Activated T-helper 2 cell treated with anti-CD3 and anti-CD28 coated beads, Interferon-gamma antibody, Interleukin-2, Interleukin-4, amounts not matched to agents 10 μg/mL and 5 μg/mL and 100 μg/mL, durations not matched to agents 14 hours and 24 hours and 36 hours (primary cell): ENCODE results near the gene ZNF764. TPM values are rescaled to one million over a fixed set of nuclear protein-coding genes. Genes with fewer than 3 reads are reported as not detected.
A peak's percentile ranks its signal among the peaks of the same experiment; 100 is the strongest.
"Not testable (repeated sequence)": the region's sequence is repeated elsewhere in the genome, so short reads cannot be mapped to it uniquely, and the experiment has no call there.

Experiments used
- DNase-seq: peaks from one replicate; pipeline ENCODE4 v3.0.0; 2021; ENCODE audit warnings: low spot score
- H3K27ac Mint-ChIP-seq: one replicate; pipeline ENCODE4 v1.8.0; 2021; ENCODE audit warnings: mixed read lengths
- H3K27me3 Mint-ChIP-seq: one replicate; pipeline ENCODE4 v1.8.0; 2021; ENCODE audit warnings: low read depth, mixed read lengths
- H3K36me3 Mint-ChIP-seq: one replicate; pipeline ENCODE4 v1.8.0; 2021; ENCODE audit warnings: low read depth, mixed read lengths
- H3K4me1 Mint-ChIP-seq: one replicate; pipeline ENCODE4 v1.8.0; 2021; ENCODE audit warnings: low read depth, mixed read lengths
- H3K4me3 Mint-ChIP-seq: one replicate; pipeline ENCODE4 v1.8.0; 2021; ENCODE audit warnings: low read depth, mild to moderate bottlenecking, moderate library complexity, mixed read lengths
- H3K9me3 Mint-ChIP-seq: one replicate; pipeline ENCODE4 v1.8.0; 2021; ENCODE audit warnings: mixed read lengths
- intact Hi-C: fragments of 100-400 bp; cut with micrococcal nuclease; formaldehyde crosslinking; loops from one replicate; pipeline ENCODE4 v1.15.1; 2023
- total RNA-seq: library from RNA; stranded (reverse); gene quantifications from 2 replicates; pipeline ENCODE4 v1.2.3, GENCODE V29; 2022

The ZNF764 gene
- total RNA-seq, 1 donor from 2014 or later = 14.6 TPM

DNA sequence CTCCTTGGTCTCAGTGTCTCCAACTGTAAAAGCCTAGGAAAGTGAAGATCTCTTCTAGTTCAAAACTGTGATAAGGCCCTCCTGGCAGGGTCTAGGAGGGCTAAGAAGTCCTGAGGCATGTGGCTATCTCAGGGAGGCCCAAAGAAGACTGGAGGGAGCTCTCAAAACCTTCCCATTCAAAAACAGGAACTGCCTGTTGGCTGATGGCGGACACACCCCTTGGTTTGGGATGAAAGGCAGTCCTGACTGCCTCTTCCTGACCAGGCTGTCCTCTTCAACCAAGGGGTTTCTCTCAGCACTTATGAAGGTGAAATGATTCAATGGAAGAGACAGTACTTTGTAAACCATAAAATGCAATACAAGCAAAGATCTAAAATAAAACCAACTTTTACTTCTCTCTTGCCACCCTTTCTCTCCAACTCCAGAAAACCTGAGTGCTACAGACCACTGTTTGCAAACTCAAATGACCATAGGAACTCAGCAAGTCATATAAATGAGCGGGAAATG, 4.7 kb downstream of the ZNF764 start:
- intact Hi-C loops = no loop called here
- Mint-ChIP-seq H3K4me3 (peak overlapping the region; percentile 8), H3K4me1 (peaks cover 45% of the 10 kb centered on the region), H3K27ac (peak overlapping the region; percentile 95), H3K27me3 (no peaks in the 10 kb centered on the region), H3K9me3 (no peaks in the 10 kb centered on the region), H3K36me3 (peaks cover 36% of the 10 kb centered on the region)
- no peak for DNase-seq

DNA sequence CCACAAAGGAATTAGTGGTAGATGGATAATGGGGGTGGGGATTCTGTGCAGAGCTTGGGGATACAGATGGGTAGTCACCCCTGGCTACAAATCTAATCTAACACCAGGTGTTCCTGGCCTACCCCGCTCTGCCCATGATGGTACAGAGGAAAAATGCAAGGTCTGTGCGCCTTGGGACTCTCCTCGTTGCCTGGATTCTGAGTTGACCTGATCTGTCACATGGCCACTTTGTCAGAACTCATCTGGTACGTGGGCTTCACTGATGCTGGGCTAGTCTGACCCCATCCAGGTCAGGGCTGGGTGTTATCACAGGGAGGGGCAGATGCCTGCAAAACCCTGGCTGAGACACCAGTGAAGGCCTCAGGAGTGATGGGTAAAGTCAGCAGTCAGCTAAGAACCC, 5.2 kb downstream of the ZNF764 start:
- H3K27me3 Mint-ChIP-seq = no peaks in the 10 kb centered on the region
- peaks cover 47% of the 10 kb centered on the region for H3K4me1 Mint-ChIP-seq
- H3K9me3 Mint-ChIP-seq = no peaks in the 10 kb centered on the region
- peak overlapping the region; percentile 17 for H3K4me3 Mint-ChIP-seq
- peaks cover 36% of the 10 kb centered on the region for H3K36me3 Mint-ChIP-seq
- intact Hi-C loops = no loop called here
- no peak for DNase-seq
- H3K27ac Mint-ChIP-seq = peak overlapping the region; percentile 95

DNA sequence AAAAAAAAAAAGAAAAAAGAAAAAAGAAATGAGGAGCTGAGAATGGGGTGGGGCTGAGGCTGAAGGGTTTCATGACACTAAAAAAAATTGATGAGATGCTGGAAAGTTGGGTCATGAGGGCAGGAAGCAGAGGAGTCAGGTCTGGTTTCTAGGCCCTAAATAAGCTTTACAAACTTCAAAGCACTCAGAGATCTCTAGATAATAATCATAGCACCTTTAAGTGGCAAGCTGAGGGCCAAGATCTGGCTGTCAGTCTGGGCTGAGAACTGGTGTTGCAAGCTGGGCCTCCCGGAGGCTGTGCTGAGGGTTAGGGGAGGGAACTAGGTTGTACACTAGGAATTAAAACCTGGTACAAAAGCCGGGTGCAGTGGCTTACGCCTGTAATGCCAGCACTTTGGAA, 6.4 kb downstream of the ZNF764 start:
- Mint-ChIP-seq H3K4me3 (peak overlapping the region; percentile 58), H3K36me3 (peaks cover 36% of the 10 kb centered on the region), H3K27me3 (no peaks in the 10 kb centered on the region), H3K4me1 (peaks cover 48% of the 10 kb centered on the region), H3K9me3 (no peaks in the 10 kb centered on the region), H3K27ac (peak overlapping the region; percentile 95)
- peak; percentile 77 for DNase-seq
- intact Hi-C loops = loop anchor here (1.0 kb wide), 1 partner anchor 17 kb away; no protein-coding TSS in a partner anchor

DNA sequence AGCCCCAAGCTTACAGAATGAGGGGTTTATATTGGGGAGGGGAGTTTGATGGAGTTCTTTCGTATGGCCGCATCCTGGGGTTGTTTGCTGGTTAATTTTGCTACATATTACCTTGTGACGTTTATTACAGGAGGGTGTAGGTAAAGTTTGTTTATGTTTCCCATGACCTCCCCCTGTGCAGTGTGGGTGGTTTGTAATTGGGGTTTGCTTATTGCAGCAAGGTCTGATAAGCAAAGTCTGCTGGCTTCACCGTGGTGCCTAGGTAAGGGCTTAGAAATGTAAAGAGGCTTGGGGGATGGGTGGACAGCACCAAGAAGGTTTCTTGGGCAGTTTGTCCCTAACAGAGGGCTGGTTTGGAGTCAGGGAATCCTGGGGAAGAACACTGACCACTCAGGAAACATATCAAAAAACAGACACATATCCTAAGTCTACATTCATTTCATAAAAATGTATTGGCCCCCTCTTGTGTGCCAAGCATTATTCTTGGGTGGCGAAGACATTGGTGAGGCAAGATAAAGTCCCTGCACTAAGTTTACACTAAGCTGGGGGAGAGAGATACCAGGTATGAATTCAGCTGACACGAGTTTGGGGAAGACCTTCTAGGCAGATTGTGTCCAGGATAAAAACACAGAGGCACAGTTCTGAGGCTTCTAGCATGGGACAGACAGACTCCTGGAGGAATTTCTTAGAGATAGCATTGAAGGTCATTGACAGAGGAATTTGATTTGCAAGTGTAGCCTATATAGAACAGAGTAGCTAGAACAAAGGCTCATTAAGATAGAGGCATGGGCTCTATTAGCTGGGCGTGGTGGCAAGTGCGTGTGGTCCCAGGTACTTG, 9.5 kb downstream of the ZNF764 start:
- no peaks in the 10 kb centered on the region for H3K27me3 Mint-ChIP-seq
- no peak overlapping the region for H3K4me3 Mint-ChIP-seq
- DNase-seq = no peak
- peaks cover 17% of the 10 kb centered on the region for H3K36me3 Mint-ChIP-seq
- intact Hi-C loops = no loop called here
- H3K4me1 Mint-ChIP-seq = peaks cover 38% of the 10 kb centered on the region
- no peaks in the 10 kb centered on the region for H3K9me3 Mint-ChIP-seq
- peak overlapping the region; percentile 31 for H3K27ac Mint-ChIP-seq

DNA sequence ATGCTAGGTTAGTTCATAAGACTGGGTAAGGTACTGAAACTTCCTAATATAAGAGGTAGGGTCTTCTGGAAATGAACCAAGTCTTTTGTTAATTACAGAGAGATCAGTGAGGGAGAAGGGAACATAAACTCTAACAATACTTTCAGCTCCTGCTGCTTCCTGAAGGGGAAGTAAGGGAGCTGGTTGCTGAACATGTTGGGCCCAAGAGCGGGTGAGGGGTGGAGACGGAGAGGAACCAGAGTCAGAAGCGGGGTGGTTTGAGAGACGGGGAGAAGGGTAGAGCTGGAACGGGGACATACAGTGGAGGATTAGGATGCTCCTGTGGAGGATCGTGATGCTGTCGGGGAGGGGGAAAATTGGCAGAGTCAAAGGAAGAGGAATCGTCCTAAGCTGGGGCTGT, 12.1 kb downstream of the ZNF764 start:
- intact Hi-C loops = no loop called here
- H3K27me3 Mint-ChIP-seq = no peaks in the 10 kb centered on the region
- H3K4me3 Mint-ChIP-seq = no peak overlapping the region
- H3K27ac Mint-ChIP-seq = no peak overlapping the region
- no peak for DNase-seq
- no peaks in the 10 kb centered on the region for H3K36me3 Mint-ChIP-seq
- no peaks in the 10 kb centered on the region for H3K9me3 Mint-ChIP-seq
- H3K4me1 Mint-ChIP-seq = peaks cover 14% of the 10 kb centered on the region

DNA sequence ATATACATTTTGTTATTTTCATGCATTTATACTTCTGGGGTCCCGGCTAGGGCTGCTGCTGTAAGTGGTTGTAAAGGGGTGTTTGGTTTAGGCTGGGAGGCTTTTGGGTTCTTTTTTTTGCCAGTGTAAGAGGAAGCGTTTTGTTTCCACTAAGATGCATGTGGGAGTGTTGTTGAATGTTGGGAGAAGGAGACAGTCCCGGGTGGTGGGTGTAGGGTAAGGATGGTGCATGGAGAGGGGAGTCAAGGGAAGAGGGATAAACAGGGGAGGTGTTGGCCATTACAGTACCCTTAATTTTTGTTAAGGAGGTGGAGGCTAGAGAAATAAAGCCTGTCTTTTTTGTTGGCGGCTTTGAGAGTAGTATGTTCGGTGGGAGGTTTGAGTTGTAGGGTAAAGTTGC, 15.1 kb downstream of the ZNF764 start:
- peaks cover 2% of the 10 kb centered on the region for H3K36me3 Mint-ChIP-seq
- no peak for DNase-seq
- H3K27me3 Mint-ChIP-seq = no peaks in the 10 kb centered on the region
- H3K9me3 Mint-ChIP-seq = no peaks in the 10 kb centered on the region
- H3K27ac Mint-ChIP-seq = no peak overlapping the region
- peaks cover 3% of the 10 kb centered on the region for H3K4me1 Mint-ChIP-seq
- no peak overlapping the region for H3K4me3 Mint-ChIP-seq
- intact Hi-C loops = no loop called here

DNA sequence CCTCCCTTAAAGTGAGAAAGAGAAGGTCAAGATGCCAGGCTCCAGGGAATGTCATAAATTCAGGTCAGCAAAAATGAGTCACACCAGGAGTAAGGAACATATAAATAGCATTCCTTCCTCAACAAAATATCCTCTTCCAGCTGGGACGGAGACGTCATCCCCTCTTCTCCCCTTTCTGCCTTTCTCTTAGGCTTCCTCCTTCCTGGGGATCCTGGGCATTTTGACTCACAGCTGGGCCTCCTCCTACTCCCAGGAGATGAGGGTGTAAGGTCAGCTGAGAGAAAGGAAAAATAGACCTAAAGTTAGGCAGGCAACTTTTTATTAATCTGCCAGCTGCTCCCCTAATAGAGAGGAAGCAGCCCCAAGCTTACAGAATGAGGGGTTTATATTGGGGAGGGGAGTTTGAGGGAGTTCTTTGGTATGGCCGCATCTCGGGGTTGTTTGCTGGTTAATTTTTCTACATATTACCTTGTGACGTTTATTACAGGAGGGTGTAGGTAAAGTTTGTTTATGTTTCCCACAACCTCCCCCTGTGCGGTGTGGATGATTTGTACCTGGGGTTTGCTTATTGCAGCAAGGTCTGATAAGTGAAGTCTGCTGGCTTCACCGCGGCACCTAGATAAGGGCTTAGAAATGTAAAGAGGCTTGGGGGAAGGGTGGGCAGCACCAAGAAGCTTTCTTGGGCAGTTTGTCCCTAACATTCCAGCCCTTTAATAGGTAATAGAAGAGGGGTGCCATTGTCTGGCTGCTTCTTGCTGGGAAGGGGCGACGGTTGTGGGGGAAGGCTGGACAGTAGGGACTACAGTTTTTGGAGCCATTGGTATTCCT, 16.5 kb downstream of the ZNF764 start:
- no peak for DNase-seq
- Mint-ChIP-seq H3K9me3 (no peaks in the 10 kb centered on the region), H3K36me3 (peaks cover 14% of the 10 kb centered on the region), H3K27me3 (no peaks in the 10 kb centered on the region), H3K27ac (no peak overlapping the region), H3K4me3 (no peak overlapping the region), H3K4me1 (peaks cover 8% of the 10 kb centered on the region)
- intact Hi-C loops = no loop called here

DNA sequence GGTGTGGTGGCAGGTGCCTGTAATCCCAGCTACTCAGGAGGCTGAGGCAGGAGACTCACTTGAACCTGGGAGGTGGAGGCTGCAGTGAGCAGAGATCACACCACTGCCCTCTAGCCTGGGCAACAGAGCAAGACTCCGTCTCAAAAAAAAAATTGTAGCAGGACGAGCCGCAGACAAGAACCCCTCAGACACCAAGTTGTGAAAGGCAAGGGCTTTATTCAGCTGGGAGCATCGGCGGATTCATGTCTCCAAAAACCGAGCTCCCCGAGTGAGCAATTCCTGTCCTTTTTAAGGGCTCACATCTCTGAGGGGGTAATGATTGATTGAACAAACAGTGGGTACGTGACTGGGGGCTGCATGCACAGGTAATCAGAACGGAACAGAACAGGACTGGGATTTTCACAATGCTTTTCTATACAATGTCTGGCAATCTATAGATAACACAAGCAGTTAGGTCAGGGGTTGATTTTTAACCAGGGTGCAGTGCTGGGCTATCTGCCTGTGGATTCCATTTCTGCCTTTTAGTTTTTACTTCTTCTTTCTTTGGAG, 17.2 kb downstream of the ZNF764 start:
- not testable (repeated sequence) for DNase-seq, H3K4me3 Mint-ChIP-seq
- peaks cover 13% of the 10 kb centered on the region for H3K4me1 Mint-ChIP-seq

DNA sequence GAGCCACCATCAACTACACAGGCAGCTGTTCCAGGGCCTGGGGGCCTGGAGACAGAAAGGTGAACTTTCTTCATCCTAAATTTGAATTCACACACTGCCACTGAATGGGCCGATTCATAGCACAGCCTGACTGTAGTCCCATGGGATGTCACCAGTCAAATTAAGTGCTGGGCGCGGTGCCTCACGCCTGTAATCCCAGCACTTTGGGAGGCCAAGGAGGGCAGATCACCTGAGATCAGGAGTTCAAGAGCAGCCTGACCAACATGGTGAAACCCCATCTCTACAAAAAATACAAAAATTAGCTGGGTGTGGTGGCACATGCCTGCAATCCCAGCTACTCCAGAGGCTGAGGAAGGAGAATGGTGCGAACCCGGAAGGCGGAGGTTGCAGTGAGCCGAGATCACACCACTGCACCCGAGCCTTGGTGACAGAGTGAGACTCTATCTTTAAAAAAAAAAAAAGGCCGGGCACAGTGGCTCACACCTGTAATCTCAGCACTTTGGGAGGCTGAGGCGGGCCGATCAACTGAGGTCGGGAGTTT, 18.1 kb downstream of the ZNF764 start:
- H3K36me3 Mint-ChIP-seq = peaks cover 25% of the 10 kb centered on the region
- not testable (repeated sequence) for H3K27ac Mint-ChIP-seq, H3K9me3 Mint-ChIP-seq, H3K4me3 Mint-ChIP-seq, H3K27me3 Mint-ChIP-seq, DNase-seq
- peaks cover 16% of the 10 kb centered on the region for H3K4me1 Mint-ChIP-seq
- intact Hi-C loops = loop anchor here (5.0 kb wide), 1 partner anchor 87 kb away; no protein-coding TSS in a partner anchor

More for the DNA sequence above, 17.2 kb downstream of the ZNF764 start:
- H3K27me3 Mint-ChIP-seq, H3K9me3 Mint-ChIP-seq, H3K27ac Mint-ChIP-seq, intact Hi-C loops: not testable (repeated sequence)
- H3K36me3 Mint-ChIP-seq = peaks cover 21% of the 10 kb centered on the region

DNA sequence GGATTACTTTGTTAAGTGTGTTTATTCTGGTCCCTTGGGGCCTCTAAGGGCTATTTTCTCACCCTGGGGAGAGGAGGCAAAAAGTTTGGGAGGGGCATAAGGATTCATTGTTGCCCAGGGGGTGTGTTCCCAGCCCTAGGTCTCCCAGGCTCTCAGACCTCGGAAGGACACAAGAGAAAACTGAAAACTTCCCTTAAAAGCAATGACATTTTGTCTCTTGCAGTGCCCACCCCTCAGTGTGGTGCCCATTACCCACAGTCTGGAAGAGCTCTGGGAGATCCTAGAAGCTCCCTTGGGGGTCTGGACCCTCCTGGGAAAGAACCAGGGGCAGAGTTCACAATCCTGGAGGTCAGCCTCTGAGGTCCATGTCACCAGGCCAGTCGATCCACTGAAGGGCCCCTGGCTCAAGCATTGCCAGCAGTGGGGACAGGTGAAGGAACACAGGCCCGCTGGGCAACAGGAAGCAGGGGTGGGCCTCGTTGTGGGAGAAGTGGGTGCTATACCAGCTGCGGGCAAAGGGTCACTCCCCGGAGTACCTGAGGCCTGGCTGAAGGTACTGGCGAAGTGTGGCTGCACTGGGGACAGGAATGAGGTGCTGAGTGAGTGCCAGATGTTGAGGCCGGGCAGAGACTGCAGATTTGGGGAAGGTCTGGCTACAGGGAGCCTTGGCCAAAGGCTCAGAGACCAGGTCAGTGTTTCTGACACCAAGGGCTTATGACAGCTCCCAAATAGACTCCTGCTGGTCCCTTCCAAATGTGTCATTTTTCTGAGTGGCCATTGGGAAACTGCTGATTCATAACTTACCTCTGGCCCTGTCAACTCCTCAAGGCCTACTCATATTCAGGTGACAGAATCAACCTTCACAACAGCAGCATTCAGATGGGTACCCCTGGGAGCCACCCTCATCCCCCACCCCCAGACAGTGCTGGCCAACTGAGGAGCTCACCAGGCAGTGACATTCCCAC, 18.9 kb downstream of the ZNF764 start:
- Mint-ChIP-seq H3K9me3 (no peaks in the 10 kb centered on the region), H3K4me1 (peaks cover 17% of the 10 kb centered on the region), H3K4me3 (no peak overlapping the region), H3K27ac (no peak overlapping the region), H3K36me3 (peaks cover 28% of the 10 kb centered on the region), H3K27me3 (no peaks in the 10 kb centered on the region)
- intact Hi-C loops = loop anchor here (5.0 kb wide), 1 partner anchor 88 kb away; no protein-coding TSS in a partner anchor
- no peak for DNase-seq

DNA sequence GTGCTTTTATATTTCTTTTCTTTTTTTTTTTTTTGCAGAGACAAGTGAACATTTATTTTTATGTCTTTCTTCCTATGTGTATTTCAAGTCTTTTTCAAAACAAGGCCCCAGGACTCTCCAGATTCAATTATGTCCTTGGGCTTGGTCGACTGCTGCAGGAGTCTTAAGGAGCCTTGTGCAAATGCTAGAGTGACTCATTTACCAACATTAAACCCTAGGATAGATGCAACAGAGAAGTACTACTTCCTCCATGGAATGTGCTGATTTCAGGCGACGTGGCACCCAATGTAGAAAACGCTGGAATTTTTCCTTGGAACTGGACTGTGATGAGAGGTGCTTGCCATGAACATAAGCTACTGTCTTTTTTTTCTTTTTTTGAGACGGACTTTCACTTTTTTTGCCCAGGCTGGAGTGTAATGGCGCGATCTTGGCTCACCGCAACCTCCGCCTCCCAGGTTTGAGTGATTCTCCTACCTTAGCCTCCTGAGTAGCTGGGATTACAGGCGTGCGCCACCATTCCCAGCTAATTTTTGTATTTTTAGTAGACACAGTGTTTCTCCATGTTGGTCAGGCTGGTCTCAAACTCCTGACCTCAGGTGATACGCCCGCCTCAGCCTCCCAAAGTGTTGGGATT, 21.7 kb downstream of the ZNF764 start:
- peak overlapping the region; percentile 100 for H3K27ac Mint-ChIP-seq
- not testable (repeated sequence) for H3K9me3 Mint-ChIP-seq, H3K27me3 Mint-ChIP-seq, DNase-seq
- H3K4me3 Mint-ChIP-seq = peak overlapping the region; percentile 99
- H3K36me3 Mint-ChIP-seq = peaks cover 38% of the 10 kb centered on the region
- H3K4me1 Mint-ChIP-seq = peaks cover 21% of the 10 kb centered on the region
- intact Hi-C loops = loop anchor here (5.0 kb wide), 1 partner anchor 91 kb away; no protein-coding TSS in a partner anchor
